Right atrium auricular region (tissue), 2 donors: ENCODE results near the gene PYGO2. TPM values are rescaled to one million over a fixed set of nuclear protein-coding genes. Genes with fewer than 3 reads are reported as not detected.
"Not testable (repeated sequence)": the region's sequence is repeated elsewhere in the genome, so short reads cannot be mapped to it uniquely, and the experiment has no call there.

Experiments
- DNase-seq: peaks from one replicate; pipeline ENCODE4 v3.0.0-alpha.2; 2019; ENCODE audit warnings: low spot score
- H3K27ac ChIP-seq, 2 donors: fragments of 200-600 bp; sonication (generic); 1 replicate in 1 of 2; 2 replicates in 1 of 2; pipeline ENCODE4 v1.5.1; 2016 to 2019
- H3K27me3 ChIP-seq, 2 donors: fragments of 200-600 bp; sonication (generic); one replicate each; pipeline versions ENCODE4 v1.5.1 to v1.6.0; 2017 to 2019
- H3K36me3 ChIP-seq: fragments of 200-600 bp; sonication (generic); one replicate; pipeline ENCODE4 v1.5.1; 2016
- H3K4me1 ChIP-seq, 2 donors: fragments of 200-600 bp; sonication (generic); one replicate each; pipeline versions ENCODE4 v1.5.1 to v1.6.0; 2017 to 2019
- H3K4me3 ChIP-seq, 2 donors: fragments of 200-600 bp; sonication (generic); 1 replicate in 1 of 2; 2 replicates in 1 of 2; pipeline ENCODE4 v1.5.1; 2017 to 2019; ENCODE audit warnings: mild to moderate bottlenecking in 1 of 2, moderate library complexity in 1 of 2
- H3K9me3 ChIP-seq, 2 donors: fragments of 200-600 bp; sonication (generic); one replicate each; pipeline ENCODE4 v1.5.1; 2019
- total RNA-seq, 2 donors: library from RNA; depleted of rRNA; stranded (reverse); fragments of >200 nt; gene quantifications; one replicate each; pipeline ENCODE4 v1.1.0, GENCODE V29; 2016
- TF ChIP-seq, protein P1 (sequence below), 2 donors: fragments of 200-600 bp; sonication (generic); IDR thresholded peaks; one replicate each; pipeline ENCODE4 v1.5.1; 2019; ENCODE audit warnings: antibody characterized with exemption in 2 of 2

The PYGO2 gene
- total RNA-seq, 2 donors from 2014 or later, result 13.9 to 18.4 TPM

DNA sequence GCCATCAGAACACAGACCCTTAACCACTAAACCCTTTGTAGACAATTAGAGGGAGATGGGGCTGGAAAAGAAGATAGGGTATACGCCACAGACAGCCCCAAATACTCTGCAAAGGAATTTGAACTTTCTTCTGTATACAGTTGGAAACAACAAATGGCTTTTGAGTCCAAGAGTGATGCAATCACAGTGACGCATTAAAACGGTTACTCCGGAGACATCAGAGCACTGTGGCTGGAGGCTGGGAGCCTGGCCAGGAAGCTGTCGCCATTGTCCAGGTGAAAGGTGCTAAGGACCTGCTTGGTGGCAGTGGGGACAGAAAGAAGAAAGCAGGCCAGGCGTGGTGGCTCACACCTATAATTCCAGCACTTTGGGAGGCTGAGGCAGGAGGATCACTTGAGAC is 25.7 kb upstream of the PYGO2 start:
- no peak overlapping the region for H3K4me3 ChIP-seq
- no peak for DNase-seq
- TF ChIP-seq, protein P1, sequence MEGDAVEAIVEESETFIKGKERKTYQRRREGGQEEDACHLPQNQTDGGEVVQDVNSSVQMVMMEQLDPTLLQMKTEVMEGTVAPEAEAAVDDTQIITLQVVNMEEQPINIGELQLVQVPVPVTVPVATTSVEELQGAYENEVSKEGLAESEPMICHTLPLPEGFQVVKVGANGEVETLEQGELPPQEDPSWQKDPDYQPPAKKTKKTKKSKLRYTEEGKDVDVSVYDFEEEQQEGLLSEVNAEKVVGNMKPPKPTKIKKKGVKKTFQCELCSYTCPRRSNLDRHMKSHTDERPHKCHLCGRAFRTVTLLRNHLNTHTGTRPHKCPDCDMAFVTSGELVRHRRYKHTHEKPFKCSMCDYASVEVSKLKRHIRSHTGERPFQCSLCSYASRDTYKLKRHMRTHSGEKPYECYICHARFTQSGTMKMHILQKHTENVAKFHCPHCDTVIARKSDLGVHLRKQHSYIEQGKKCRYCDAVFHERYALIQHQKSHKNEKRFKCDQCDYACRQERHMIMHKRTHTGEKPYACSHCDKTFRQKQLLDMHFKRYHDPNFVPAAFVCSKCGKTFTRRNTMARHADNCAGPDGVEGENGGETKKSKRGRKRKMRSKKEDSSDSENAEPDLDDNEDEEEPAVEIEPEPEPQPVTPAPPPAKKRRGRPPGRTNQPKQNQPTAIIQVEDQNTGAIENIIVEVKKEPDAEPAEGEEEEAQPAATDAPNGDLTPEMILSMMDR (IDR thresholded peaks at IDR 0.05), result no peak
- no peak overlapping the region for H3K27ac ChIP-seq
- no peaks in the 10 kb centered on the region for H3K27me3 ChIP-seq
- peaks cover 25% of the 10 kb centered on the region for H3K36me3 ChIP-seq
- H3K9me3 ChIP-seq, result no peaks in the 10 kb centered on the region
- peaks cover 0 to 15% of the 10 kb centered on the region in 2 donors for H3K4me1 ChIP-seq

DNA sequence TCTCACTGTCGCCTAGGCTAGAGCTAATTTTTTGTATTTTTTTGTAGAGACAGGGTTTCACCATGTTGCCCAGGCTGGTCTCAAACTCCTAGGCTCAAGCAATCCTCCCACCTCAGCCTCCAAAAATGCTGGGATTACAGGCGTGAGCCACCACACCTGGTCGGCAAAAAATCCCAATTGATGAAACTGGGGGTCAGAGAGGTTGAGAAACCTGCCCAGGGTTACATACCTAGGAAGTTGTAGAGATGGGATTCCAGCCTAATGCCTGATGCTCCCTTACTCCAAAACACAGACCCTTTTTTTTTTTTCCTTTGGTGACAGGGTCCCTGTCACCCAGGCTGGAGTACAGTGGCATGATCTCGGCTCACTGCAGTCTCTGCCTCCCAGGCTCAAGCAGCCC is 25.2 kb upstream of the PYGO2 start:
- H3K4me1 ChIP-seq, result peaks cover 0 to 17% of the 10 kb centered on the region in 2 donors
- H3K36me3 ChIP-seq, result peaks cover 25% of the 10 kb centered on the region
- not testable (repeated sequence) for H3K4me3 ChIP-seq, DNase-seq, H3K9me3 ChIP-seq, H3K27me3 ChIP-seq, H3K27ac ChIP-seq

DNA sequence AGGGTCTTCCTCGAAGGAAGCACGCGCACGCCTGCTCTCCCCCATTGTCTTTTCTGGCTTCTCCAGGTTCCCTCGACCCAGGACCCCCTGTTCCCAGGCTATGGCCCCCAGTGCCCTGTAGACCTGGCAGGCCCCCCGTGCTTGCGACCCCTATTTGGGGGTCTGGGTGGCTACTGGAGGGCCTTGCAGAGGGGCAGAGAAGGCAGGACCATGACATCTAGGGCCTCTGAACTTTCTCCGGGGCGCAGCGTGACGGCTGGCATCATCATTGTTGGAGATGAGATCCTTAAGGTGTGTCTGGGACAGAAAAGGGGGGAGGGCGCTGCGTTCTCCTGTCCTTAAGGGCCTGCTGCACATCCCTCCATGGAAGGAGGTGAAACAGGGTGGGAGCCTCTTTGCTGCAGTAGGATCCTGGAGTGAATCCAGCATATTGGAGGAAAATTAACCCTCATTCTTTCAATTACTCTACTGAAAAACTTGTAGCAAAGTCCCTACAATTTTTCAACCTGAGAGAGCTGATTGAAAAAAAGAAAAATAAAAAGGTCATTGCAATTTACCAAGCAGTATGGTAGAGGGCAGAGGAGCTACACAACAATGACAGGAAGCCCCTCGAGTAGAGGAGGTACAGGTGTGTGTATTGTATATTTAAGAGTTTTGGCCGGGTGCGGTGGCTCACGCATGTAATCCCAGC is 22.3 kb upstream of the PYGO2 start:
- peaks cover 0 to 17% of the 10 kb centered on the region in 2 donors for H3K4me1 ChIP-seq
- peak overlapping the region; percentile 62 to 65 for H3K27ac ChIP-seq
- H3K4me3 ChIP-seq, result peak overlapping the region; percentile 60 to 71
- H3K9me3 ChIP-seq, result no peaks in the 10 kb centered on the region
- DNase-seq, result no peak
- H3K27me3 ChIP-seq, result no peaks in the 10 kb centered on the region
- H3K36me3 ChIP-seq, result peaks cover 11% of the 10 kb centered on the region
- TF ChIP-seq, protein P1 (IDR thresholded peaks at IDR 0.05), result no peak

DNA sequence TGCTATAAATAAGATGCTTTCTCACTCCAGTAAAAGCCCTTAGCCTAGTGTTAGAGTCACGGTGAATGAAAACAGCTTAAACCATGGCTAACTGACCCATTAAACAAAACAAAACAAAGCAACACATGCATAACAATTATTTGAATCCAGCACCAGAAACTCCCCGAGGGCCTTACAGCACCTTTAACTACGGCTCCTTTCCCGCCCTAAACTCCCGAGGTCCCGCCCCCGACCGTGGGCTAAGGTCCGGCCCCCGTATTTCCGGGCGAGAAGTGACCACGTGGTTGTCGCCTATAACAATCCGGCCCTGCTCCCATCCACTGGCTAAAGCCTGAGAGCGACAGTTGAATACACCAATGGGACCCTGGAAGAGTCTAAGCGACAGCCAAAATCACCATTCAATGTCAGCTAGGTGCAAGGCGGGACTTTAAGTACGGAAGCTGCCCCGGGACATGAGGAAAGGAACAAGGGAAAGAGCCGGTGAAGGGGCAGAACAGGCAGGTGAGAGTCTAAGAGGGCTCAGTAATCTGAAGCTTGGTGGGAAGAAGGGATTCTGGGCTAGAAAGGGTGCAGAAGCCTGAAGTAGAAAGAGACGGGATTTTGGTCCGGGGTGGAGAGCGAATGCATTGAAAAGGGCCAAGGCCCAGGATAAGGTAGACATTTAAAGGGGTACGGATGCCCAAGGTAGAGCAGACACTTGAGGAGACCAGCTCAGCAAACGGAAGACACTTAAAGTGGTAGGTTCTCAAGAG is 21.5 kb upstream of the PYGO2 start, which contains the start of gene FLAD1:
Gene FLAD1, plus strand, starts transcription at position 448 of the 752 bp plus-strand sequence. CDS start 351 bp downstream, outside the sequence.
- H3K9me3 ChIP-seq, result no peaks in the 10 kb centered on the region
- DNase-seq, result peak; percentile 99
- peaks cover 0 to 17% of the 10 kb centered on the region in 2 donors for H3K4me1 ChIP-seq
- H3K27ac ChIP-seq, result peak within 1 kb of the TSS; percentile 62 to 65
- TF ChIP-seq, protein P1 (IDR thresholded peaks at IDR 0.05), result peak in 1 of 2 donors; percentile 14
- H3K4me3 ChIP-seq, result peak within 1 kb of the TSS; percentile 60 to 71
- no peaks in the 10 kb centered on the region for H3K27me3 ChIP-seq
- peaks cover 4% of the 10 kb centered on the region for H3K36me3 ChIP-seq

DNA sequence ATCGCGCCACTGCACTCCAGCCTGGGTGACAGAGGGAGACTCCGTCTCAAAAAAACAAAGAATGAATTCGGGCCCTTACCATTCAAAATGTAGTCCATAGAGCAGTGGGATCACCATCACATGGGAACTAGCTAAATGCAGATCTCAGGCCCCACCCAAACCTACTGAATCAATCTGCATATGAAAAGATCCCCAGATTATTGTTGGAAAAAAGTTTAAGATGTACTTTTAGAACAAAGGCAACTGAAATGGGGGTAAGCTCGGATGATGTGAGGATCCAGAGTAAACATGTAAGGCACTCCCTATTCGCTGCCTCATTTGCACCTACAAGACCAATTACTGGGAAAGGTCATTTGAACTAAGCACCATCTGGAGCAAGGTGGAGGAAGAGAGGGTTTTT is 20.8 kb upstream of the PYGO2 start:
- peak overlapping the region; percentile 32 to 71 for H3K4me3 ChIP-seq

More for the DNA sequence above, 20.8 kb upstream of the PYGO2 start:
- Histone ChIP-seq H3K9me3 (no peaks in the 10 kb centered on the region), H3K36me3 (no peaks in the 10 kb centered on the region), H3K27me3 (no peaks in the 10 kb centered on the region), H3K4me1 (peaks cover 0 to 17% of the 10 kb centered on the region in 2 donors), H3K27ac (peak overlapping the region in 1 of 2 donors; percentile 31)
- TF ChIP-seq, protein P1 (IDR thresholded peaks at IDR 0.05), result no peak
- DNase-seq, result no peak
